GM19043 (cell line): ENCODE data around the gene MAPK1.
"Not testable (repeated sequence)": the region's sequence is repeated elsewhere in the genome, so short reads cannot be mapped to it uniquely, and the experiment has no call there.

Source experiments
- ATAC-seq: cut with Tn5 transposase; IDR thresholded peaks from one replicate; pipeline ENCODE4 v1.9.1; 2021; ENCODE audit warnings: low read depth; ENCODE audit not compliant: unreplicated experiment

MAPK1 gene

DNA sequence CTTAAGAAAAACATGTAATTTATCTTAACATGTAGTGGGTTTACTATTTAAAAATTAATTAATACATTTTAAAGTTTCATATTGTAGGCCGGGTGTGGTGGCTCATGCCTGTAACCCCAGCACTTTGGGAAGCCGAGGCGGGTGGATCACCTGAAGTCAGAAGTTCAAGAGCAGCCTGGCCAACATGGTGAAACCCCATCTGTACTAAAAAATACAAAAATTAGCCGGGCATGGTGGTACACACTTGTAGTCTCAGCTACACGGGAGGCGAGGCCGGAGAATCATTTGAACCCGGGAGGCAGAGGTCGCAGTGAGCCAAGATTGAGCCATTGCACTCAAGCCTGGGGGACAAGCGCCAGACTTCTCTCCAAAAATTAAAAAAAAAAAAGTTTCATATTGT is 73.7 kb downstream of the MAPK1 start:
- not testable (repeated sequence) for ATAC-seq

DNA sequence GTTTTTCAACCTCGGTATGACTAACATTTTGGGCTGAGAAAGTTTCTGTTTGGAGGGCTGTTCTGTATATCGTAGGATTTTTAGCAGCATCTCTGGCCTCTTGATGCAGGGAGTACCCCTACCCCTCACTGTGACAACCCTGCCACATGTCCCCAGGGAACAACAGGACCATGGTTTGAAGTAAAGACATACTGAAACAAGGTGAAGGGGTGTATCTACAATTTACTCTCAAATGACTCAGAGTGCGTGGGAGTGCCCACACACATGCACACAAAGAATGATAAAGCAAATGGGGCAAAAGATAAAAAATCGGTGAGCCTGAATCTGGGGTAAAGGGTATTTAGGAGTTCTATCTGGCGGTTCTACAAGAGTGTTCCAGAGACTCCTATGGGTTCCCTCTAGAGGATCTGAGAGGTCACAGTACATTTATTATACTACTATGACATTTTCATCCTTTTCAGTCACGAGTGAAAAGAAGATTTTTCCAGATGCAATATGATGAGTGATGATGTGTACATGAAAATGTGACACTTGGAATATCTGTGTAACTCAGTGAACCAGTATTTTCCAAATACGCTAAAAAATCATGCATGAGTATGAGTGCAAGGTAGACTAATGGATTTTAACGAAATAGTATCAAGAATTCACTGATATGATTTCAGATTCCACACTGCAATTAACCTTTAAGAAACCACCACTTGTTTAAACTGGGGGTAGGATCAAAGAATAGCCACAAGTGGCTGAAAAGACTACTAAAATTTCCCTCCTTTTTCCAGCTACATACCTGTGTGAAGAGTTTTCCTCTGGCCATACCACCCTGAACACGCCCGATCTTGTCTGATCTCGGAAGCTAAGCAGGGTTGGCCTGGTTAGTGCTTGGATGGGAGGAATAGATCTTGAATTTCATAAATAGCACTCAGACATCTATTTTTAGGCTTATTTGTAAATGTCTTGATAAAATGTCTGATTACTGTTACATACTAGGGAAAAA is 75.5 kb downstream of the MAPK1 start:
- no peak for ATAC-seq

DNA sequence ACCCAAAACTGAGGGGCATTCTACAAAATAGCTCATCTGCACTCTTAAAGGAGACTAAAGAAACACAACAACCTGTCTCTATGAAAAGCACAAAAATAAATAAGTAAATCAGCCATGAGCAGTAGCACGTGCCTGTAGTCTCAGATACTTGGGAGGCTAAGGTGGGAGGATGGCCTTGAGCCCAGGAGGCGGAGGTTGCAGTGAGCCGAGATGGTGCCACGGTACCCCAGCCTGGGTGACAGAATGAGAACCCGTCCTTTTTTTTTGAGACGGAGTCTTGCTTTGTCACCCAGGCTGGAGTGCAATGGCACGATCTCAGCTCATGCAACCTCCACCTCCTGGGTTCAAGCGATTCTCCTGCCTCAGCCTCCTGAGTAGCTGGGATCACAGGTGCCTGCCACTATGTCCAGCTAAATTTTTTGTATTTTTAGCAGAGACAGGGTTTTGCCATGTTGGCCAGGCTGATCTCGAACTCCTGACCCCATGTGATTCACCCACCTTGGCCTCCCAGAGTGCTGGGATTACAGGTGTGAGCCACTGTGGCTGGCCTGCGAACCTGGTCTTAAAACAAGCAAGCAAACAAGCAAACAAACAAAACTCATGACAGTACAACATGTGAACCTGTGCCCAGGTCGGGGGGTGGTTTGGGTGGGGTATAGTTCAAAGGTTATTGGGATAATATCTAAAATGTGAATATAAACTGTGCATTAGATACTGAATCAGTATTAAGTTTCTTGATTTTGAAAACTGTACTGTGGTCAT is 76.4 kb downstream of the MAPK1 start:
- not testable (repeated sequence) for ATAC-seq

DNA sequence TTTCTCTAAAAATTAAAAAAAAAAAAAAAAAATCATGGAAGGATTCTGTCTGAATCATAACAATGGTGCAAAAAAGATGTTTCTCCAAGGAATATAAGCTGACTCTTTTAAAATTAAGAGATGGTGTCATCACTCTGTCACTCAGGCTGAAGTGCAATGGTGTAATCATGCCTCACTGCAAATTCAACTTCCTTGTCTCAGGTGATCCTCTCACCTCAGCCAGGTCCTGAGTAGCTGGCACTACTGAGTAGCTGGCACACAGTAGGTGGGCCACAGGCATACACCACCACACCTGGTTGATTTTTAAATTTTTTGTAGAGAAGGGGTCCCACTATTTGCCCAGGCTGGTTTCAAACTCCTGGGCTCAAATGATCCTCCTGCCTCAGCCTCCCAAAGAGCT is 77.1 kb downstream of the MAPK1 start:
- no peak for ATAC-seq

DNA sequence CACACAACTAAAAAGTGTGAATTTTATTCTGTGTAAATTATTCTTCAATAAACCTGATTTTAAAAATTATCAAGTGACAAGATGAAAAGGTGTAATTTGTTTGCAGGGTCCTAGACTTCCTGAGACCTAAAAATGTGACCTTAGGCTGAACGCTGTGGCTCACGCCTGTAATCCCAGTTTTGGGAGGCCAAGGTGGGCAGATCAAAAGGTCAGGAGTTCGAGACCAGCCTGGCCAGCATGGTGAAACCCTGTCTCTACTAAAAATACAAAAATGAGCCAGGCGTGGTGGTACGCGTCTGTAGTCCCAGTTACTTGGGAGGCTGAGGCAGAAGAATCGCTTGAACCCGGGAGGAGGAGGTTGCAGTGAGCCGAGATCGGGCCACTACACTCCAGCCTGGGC is 79.9 kb downstream of the MAPK1 start:
- ATAC-seq, result not testable (repeated sequence)

DNA sequence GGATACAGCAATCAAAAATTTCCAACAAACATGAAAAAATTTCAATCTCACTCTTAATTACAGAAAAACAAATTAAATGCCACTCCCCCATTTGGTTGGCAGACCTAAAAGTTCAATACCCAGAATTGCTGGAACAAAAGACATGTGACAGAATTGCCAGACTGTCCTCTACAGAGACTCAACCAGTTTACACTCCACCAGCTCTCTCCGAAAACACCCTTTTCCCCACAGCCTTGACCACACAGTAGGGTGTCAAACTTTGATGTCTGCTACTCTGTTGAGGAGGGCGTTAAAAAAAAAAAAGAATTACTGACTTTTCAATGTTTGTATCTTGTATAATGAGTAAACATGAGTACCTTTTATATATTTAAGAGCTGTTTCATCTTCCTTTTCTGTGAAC is 87.2 kb downstream of the MAPK1 start:
- ATAC-seq, result no peak

DNA sequence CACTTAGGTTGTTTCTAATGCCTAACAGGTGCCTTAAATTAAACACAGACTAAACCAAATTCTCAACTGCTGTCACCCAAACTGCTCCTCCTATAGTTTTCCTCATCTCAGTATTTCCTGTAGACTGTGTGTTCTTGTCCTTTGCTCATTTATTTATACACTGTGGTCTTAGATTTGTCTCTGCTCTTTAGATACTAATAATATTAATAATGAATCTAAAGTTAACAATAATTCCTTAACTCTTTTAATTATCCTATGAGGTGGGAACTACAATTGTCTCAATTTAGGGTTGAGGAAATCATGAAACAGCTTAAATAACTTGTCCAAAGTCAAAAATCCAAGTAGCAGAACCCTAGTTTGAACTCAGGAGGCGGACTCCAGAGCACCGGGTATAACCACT is 88.0 kb downstream of the MAPK1 start:
- no peak for ATAC-seq

DNA sequence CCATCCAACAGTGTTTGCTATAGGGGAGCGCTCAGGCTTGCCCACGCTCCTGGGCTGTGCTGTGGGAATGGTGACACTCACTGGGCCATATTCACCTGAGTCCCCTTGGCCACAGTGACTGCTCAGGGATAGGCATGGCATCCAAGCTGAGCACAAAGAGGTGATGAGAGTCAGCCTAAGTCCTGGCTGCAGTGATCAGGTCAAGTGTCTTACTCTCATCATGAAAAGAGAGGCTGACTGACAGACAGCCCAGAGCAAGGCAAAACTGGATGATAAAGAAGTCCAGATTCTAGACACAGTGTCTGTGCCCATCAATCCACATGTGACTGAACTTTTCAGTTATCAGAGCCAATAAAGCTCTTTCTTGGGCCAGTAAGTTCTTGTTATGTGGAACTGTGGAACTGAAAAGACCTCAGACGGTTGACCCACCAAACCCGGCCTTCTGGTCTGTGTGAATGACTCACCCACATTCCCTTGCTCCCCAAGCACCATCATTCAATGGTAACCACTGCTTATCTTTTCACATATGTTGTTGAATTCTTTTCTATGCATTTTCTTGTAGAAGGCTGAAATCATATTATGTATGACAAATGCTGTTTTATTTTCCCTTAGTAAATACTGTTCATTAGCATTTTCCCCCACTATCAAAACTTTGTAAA is 88.6 kb downstream of the MAPK1 start:
- ATAC-seq, result no peak

DNA sequence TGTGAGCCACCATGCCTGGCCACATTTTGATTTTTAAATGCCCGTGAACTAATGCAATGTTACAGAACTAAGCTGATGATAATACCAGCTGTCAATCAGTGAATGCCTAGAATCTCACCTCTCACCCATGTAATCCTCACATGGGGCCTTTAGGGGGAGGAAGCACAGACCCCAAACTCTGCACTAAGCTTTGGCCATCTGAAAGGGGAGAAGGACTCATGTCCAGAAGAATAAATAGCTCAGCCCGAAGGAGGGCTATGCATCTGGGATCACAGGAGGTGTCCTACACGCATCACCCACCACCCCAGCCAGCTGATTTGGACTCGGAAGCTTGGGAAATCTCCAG is 95.8 kb downstream of the MAPK1 start:
- ATAC-seq, result no peak

DNA sequence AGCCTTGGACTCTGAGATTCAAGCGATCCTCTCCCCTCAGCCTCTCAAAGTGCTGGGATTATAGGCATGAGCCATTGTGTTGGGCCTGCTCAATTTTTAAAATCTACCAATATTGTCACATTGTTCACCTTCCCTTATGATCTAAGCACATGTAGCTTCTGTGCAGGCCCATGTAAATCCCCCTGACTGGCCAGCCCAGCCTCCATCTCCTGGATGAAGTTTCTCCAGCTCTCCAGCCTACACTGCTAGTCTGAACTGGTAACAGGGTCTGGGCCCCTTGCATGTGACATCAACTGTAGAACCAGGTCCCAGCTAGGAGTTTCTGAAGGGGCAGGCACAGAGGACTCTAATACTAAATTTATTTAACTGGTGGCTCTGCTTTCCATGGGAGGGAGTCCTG is 99.0 kb downstream of the MAPK1 start:
- no peak for ATAC-seq

DNA sequence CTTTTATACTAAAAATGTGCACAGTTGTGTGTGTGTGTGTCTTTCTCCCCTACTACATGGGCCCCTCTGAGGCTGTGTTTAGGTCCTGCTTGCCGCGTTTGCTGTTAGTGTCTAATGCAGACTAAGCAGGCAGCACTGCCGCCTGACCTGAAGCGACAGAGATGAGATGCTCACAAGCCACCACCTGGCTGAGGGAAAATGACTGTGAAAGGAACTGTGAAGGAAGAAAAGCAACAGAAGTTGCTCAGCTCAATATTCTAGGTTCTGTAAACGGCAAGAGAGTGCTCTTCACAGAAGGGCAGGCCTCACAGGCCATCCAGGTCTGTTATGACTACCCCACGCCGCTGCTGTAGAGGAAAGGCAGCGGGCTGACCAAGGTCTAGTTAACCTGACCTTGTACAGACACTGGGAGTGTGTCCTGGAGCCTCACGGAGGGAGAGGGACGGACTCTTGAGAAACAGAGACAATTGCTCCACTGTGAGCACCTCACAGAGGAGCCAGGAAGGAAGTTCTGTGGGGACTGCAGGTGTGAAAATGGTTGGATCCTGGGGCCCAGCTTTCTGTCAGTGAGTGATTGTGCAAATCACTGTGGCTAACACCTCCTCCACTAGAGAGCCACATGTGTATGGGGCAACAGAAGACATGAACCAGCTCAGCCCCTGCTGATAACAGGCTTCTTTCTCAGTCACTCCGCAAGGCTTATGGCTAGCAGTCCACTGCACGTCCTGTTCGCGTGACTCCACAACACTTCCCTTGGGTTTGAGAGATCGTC is 100.6 kb downstream of the MAPK1 start:
- no peak for ATAC-seq

DNA sequence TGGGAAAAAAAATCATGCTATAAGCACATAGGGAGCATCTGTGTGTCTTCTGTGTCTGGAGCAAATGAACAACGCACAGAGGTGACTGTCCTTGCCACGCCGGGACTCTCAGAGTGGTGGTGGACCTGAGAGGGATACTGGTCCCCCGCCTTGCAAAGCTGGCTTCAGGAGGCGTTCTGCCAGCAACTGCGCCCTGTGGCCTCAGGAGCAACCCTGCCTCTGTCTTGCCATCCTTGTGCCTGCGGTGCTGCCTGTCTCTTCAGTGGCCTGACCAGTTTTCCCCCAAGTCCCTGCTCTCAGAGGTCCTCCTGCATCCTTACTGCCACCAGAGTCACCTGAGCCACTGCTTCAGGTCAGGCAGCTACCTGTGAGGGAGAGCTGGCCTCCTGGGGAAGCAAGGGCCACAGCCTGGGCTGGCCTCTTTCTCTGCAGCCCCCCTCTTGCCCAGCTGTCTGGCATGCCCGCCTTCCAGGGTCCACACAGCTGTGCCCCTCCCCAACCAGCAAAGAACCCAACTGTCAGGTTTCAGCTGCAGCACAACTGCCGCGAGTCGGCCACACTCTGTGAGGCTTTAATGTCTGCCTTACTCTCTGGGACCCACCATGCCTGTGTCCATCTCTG is 101.4 kb downstream of the MAPK1 start:
- no peak for ATAC-seq

DNA sequence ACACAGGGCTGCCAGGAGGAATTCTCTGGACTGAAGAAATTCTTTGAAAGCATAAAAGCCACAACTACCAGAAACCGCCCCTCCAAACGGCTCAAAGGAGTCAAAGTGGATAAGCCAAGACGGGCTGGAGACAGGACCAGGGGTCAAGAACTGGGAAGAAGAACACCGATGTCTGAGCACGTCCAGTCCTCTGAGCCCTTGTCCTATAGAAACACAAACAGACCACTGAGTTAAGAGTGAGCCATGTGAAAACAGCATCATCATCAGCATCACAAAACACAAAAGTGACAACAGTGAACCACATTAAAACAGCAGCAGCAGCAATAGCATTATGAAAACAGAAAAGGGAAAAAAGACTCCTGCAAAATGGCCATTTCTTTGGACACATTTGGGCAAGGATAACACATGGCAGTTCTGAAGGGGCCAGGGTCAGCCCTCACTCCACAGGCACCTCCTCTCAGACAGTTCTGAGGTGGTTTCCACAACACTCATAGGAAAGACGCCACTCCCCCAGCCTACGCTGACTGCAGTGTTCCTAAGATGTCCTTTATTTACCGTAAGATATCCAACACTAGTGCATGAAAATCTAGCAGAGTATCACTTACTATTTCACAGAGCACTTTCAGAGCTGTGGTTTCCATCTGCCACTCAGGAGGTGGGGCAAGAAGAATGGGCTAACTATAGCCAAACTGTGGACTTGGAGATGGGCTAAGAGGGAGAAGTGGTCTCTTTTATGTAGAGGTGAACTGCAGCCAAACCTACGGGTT is 103.2 kb downstream of the MAPK1 start:
- no peak for ATAC-seq

DNA sequence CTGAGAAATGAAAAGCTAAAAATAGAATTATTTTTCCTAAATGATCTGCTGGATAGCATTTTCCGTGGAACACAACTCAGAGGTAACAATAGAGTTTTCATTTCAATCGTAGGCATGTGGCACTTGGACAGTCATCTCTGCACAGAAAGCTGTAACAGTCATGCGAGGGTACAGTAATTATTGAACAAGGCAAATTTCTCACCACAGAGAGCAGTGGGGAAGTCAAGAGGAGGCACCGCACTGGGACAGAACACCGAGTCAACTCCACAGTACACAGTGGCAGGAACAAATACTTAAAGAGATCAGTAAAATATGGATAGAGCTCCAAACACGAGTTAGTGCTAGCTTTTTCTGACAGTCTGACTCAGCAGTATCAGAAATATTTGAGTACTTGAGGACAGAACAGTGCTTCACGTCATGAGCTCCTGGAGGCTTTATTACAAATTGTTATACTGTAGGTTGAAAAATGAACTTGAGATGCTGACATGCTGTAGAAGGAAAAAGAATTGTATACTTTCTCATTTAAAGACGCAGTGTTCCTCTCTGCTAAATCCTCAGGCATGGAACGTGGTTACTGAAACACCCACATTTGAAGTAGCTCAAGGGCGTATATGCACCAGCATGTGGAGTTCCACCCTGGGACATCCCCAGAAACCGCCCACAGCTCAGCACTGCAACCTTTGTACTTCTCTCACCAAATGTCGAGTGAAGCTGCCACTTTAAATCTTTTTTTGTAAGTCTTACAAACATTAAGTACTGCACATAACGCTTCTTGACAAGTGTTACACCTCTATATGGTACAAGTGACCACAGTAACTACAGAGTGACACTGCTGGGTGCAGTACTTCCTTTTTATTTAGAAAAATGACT is 104.5 kb downstream of the MAPK1 start:
- no peak for ATAC-seq

DNA sequence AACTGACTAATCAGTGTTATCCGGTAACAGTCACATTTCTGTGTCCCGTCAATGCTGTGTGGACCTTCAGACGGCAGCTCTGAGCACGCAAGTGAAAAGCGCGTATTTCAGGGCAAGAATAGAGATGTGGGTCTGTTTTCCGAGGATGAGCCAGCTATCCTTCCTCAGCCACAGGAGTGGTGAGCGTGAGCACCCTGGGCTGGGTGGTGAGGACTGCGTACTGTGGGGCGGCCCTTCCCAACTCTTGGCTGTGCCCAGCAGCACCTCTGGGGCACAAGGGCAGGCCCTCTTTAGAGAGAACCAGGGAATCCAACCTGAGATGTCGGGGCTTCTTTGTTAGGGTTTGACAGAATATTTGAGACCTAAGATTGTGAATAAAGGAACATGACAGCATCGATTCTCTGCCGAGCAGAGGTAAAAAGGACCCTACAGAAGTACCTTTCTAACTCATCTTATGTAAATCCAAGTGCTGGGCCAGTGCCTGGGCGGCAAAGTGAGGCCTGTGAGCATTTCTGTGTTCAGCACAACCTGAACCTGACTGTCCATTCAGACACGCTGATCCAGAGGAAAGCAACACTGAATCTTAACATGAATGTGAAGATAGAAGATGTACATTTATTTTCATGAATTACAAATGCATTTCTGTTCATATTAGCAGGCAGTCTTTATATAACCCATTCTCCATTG is 105.3 kb downstream of the MAPK1 start:
- ATAC-seq, result no peak

DNA sequence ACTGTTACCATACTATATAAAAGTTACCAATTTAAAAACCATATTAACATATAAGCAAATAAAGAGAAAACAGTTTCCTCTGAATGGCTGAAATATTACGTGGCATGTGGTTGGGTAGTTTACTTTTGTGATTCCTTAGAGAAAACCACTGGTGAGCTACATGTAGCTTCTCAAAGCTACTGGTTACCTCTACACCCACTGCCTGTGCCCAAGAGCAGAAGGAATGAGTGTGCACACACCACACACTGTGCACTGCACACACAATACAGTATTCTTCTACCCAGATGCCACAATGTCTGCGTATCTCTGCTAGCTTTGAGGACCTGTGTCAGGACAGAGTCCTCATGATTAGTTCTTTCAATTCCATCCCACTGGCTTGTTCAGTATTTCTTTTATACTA is 106.4 kb downstream of the MAPK1 start:
- no peak for ATAC-seq

DNA sequence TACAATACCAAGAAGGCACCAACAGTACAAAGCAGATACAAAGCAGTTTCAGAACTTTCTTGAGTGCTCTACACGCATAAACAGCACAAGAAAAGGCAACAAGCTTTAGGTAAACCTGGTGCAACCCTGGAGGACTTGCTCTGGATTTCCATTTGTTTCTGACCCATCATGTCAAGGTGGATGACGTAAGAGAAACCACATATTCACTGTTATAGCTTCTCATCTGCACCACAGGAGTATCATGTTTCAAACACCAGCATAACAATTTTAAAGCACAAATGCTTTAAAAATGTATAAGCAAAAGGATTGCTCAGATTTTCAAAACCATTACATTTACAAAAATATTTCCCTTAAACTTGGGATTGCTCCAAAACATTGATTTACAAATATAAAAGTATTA is 106.8 kb downstream of the MAPK1 start:
- no peak for ATAC-seq
